ENCODE measurements around the gene MEOX1.
"Not testable (repeated sequence)": the region's sequence is repeated elsewhere in the genome, so short reads cannot be mapped to it uniquely, and the experiment has no call there.

Gene MEOX1

DNA sequence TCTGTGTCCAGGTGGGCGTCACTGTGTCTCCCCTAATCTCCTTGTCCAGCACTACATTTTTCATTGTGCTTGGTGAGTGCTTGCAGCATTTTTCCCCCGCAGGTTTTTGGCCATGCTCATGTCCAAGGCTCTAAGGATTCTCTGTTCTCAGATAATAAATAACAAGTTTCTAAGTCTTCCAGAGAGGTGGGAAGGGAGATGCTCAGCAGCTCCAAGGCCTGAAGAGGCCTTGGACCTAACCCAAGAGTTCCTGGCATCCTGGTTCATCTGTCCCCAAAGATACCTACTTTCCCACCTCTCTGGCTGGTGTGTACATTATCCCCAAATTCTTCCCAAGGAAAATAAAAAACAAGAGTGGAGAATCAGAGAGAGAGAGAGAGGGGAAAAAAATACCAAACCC lies 45.3 kb downstream of the MEOX1 start:
- DNase-seq (ENCODE audit: low read depth) = no peak

- no peak for DNase-seq (ENCODE audit: low read depth)
These were observed 45.7 kb downstream of the MEOX1 start for GRCh38 chr17:43616029-43616351.

GRCh38 chr17:43615330-43616028 lies 46.2 kb downstream of the MEOX1 start:
- DNase-seq (ENCODE audit: low read depth) = no peak

DNA sequence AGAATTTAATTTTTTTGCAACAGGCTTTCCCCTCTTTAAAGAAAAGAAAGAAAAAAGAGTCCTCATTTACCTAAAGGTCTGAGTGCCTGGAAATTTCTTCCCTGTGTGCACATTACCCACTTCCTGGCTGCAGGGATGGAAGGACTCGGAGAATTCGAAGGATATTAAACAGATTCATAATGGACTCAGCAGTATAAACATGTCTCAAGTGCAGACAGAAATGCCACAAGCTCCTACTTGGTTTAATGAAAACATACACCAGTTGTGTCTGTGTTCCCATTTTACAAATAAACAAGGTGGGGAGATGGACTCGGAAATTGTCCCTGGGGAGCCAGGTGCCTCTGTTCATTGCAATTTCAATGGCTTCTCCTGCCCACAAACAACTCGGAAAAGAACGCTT lies 47.2 kb downstream of the MEOX1 start:
- no peak for DNase-seq (ENCODE audit: low read depth)

- no peak for DNase-seq (ENCODE audit: low read depth)
These were observed 47.8 kb downstream of the MEOX1 start for GRCh38 chr17:43613917-43614316.

DNA sequence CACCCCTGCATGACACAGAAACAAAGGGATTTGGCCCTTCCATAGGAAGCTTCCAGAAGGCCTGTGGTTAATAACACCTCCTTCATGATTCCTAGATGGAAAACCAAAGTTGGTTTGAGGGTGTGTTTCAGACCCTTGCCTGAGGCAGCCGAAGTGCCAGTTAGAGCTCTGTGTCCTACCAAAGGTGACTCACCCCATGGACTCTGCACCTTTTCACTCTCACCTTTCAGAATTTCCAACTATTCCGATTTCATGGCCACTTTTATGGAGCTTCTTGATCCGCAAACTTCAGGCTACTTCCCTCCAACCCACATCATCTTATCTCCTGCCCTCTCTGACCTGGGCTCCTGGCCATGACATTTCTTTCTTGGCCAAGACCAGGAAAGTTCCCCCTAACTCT lies 49.2 kb downstream of the MEOX1 start:
- no peak for DNase-seq (ENCODE audit: low read depth)

DNA sequence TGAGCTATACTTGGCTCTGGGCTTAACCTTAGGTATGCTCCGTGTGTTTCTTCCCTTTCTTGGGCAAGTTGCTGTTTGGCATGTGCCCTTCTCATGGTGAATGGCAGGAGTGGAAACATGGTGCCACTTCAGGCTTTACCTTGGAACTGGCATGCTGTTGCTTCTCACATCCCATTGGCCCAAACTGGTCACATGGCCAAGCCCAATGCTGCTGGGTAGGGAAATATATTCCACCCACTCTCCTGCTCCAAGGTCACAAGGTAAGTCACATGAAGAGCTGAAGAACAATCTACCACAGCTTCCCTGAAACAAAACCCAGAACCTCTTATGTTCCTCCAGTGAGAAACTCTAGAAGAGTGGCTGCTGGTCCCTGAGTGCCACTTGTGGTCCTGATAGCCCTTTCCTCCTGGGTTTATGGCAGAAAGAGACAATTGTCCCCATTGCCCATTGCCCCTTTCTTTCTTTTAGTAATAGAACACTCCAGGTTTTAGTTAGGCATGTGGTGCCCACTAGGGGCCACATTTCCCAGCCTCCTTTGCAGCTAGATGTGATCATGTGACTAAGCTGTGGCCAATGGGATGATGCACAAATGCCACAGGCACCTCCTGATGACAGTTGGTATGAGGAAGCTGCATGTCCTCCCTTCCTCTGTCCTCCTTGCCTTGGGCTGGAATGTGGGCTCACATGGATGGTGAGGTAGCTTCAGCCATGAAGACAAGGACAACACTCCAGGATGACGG lies 50.3 kb downstream of the MEOX1 start:
- DNase-seq (ENCODE audit: low read depth) = no peak

DNA sequence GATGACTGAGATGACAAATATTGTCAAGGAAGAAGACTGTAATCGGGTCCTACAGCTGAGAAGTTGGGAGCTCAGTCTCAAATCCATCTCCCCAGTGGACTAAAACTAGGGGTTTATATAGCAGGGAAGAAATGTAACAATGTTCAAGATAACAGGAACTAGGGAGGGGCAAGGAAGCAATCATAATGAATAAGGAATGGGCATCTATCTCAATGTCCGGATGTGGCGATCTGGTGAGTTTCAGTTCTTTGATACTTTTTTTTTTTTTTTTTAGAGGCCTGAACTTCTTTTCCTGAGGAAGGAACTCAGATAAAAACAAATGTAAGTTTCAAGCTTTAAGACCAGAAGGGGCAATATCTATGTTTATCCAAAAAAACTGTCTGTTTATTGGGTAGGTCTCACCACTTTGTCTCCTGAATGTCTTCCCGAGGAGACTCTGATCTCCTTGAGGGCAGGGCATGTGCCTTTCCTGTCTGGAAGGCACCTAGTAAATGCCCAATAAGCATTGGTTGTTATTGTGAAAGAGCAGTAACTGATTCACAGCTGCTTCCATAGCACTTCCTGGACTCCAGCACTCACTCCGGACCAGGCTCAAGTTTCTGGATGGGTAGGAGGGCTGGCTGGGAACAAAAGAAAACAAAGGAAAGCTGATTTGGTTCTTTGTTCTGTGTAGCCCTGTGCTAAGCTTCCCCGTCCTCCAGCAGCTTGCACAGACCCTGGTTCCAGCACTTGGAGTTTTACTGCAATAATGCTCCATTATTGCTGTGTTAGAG lies 51.9 kb downstream of the MEOX1 start:
- DNase-seq (ENCODE audit: low read depth) = no peak

GRCh38 chr17:43608313-43608712 lies 53.4 kb downstream of the MEOX1 start:
- peak; percentile 50 for DNase-seq (ENCODE audit: low read depth)

GRCh38 chr17:43604549-43604948 lies 57.2 kb downstream of the MEOX1 start:
- DNase-seq (ENCODE audit: low read depth) = no peak

DNA sequence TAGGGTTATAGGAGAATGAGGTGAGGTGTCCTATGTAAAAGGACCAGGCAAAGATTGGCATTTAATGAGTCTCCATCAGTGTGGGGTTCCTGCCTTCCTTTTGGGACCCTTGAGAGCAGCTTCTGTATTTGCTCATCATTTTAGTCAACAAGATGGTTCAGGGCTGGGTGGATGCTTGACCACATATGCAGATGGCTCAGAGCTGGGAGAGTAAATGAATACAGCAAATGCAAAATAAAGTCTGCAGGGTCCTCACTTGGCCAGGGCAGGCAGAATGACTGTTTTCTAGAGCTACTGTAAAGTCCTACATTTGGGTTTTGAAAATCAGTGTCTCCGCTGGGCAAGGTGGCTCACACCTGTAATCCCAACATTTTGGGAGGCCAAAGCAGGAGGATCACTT lies 58.4 kb downstream of the MEOX1 start:
- no peak for DNase-seq (ENCODE audit: low read depth)

GRCh38 chr17:43602556-43602955 lies 59.2 kb downstream of the MEOX1 start:
- not testable (repeated sequence) for DNase-seq (ENCODE audit: low read depth)

DNA sequence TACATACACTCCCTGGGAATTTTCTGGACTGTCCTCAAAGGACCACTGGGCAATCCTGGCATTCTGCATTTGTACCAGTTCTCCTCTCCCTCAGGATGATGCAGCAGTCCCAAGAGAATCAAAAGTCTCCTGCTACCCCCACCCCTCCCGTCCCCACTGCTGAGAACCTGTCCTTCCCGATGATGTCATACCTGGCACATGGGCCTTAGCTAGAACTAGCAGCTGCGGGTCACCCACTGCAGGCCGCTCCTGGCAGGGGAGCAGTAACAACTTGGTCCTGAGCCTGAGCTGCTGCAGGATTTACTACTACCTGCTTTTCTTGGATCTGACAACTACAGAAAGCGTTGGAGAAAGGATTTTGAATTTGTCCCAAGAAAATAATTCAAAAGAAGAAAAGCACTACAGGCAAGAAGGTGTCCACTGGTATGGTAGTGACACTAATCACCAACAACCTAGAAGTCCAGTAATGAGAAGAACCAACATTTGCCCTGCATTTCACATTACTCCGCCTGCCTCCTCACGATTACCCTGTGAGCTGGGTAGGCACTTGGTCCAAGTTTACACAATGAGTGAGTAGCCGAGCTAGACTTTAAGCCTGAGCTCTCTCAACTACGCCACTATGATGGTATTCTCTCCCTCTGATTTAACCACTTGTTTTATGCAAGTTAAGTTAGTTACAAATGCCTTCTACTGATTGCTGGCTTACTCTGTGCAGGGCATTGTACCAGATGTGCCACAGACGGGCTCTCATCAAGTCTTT lies 60.3 kb downstream of the MEOX1 start:
- DNase-seq (ENCODE audit: low read depth) = no peak

- DNase-seq (ENCODE audit: low read depth) = no peak
These were observed 61.9 kb downstream of the MEOX1 start for GRCh38 chr17:43599835-43600234.

- DNase-seq (ENCODE audit: low read depth) = no peak
These were observed 62.7 kb downstream of the MEOX1 start for GRCh38 chr17:43599046-43599395.

- no peak for DNase-seq (ENCODE audit: low read depth)
These were observed 63.2 kb downstream of the MEOX1 start for GRCh38 chr17:43598357-43599045.

- no peak for DNase-seq (ENCODE audit: low read depth)
These were observed 63.9 kb downstream of the MEOX1 start for GRCh38 chr17:43597624-43598356.

DNA sequence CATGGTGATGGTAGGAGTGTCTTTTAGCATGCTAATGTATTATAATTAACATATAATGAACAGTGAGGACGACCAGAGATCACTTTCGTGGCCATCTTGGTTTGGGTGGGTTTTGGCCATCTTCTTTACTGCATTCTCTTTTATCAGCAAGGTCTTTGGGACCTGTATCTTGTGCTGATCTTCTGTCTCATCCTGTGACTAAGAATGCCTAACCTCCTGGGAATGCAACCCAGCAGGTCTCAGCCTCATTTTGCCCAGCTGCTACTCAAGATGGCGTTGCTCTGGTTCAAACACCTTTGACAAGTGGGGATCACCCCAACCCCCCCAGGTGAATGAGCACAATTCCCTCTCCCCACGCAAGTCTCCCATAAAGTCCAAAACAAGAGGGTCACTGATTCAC lies 66.3 kb downstream of the MEOX1 start:
- DNase-seq (ENCODE audit: low read depth) = no peak

GRCh38 chr17:43591779-43592562 lies 69.8 kb downstream of the MEOX1 start:
- no peak for DNase-seq (ENCODE audit: low read depth)

DNA sequence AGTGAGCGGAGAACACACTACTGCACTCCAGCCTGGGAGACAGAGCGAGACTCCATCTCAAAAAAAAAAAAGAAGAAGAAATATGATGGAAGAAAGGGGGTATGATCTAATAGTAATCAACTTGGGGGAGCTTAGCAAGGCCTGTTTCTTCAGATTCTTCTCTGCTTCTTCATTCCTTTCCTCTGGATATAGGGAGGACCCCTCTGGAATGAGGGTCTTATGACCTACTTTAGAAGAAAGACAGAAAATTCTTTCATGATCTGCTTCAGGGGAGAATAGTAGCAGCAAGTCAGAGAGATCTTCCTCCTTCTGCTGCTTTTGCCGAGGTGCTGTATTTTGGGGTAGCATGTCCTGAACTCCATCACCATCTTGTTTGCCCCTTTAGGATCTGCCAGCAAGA lies 70.7 kb downstream of the MEOX1 start:
- DNase-seq (ENCODE audit: low read depth) = no peak
